ENCODE data around the gene CAPN6. TPM values are rescaled to one million over a fixed set of nuclear protein-coding genes. Genes with fewer than 3 reads are reported as not detected.

The CAPN6 gene
- total RNA-seq, 4 donors from 2014 or later: 0.31 to 1.2 (median 0.42) TPM; not detected in 1

GRCh38 chrX:111254896-111255693 is 15.2 kb downstream of the CAPN6 start:
- Histone ChIP-seq H3K36me3 (no peaks in the 10 kb centered on the region), H3K27me3 (peaks cover 0 to 4% (median 0%) of the 10 kb centered on the region in 3 donors), H3K4me1 (no peaks in the 10 kb centered on the region), H3K27ac (no peak overlapping the region), H3K9me3 (no peaks in the 10 kb centered on the region), H3K4me3 (no peak overlapping the region)
- TF ChIP-seq POLR2A (IDR thresholded peaks at IDR 0.05) (no peak), CTCF (IDR thresholded peaks at IDR 0.05 in 4 of 5, conservative IDR thresholded peaks at IDR 0.05 in 1 of 5) (no peak)
- DNase-seq (no peak), ATAC-seq (no peak)
- intact Hi-C loops (cut with DNase I; ENCODE audit: low total_unique reads): no loop called here
- in situ Hi-C loops (cut with MboI; ENCODE audit: low sequenced_read_pairs in 4 of 4): no loop called here

GRCh38 chrX:111244235-111244750 is 26.0 kb downstream of the CAPN6 start:
- TF ChIP-seq POLR2A (IDR thresholded peaks at IDR 0.05) (no peak), CTCF (IDR thresholded peaks at IDR 0.05 in 4 of 5, conservative IDR thresholded peaks at IDR 0.05 in 1 of 5) (no peak)

DNA sequence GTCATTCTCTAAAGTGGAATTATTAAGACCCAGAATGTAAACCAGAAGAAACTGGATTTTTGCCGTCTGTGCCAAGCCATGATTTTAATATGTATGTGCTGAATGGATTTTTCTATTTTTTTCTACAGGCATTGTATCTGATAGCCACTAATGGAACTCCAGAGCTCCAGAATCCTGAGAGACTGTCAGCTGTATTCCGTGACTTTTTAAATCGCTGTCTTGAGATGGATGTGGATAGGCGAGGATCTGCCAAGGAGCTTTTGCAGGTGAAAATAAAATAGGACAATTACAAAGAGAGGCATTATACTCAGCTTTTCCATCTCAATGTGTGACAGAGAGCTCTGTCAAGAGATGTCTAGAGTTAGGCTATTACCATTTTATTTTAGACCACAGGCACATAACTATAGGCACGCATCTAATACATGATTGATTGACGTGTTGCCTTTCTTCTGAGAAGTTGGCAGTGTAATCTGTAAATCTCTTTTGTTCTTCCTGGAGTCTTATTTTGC is 53.9 kb downstream of the CAPN6 start:
- in situ Hi-C loops (cut with MboI; ENCODE audit: low sequenced_read_pairs in 4 of 4): no loop called here
- H3K27ac ChIP-seq: no peak overlapping the region
- intact Hi-C loops (cut with DNase I; ENCODE audit: low total_unique reads): no loop called here
- H3K4me3 ChIP-seq: no peak overlapping the region
- H3K36me3 ChIP-seq: no peaks in the 10 kb centered on the region
- H3K9me3 ChIP-seq: no peaks in the 10 kb centered on the region
- no peaks in the 10 kb centered on the region for H3K27me3 ChIP-seq
- ATAC-seq: no peak
- no peaks in the 10 kb centered on the region for H3K4me1 ChIP-seq
- no peak for TF ChIP-seq POLR2A (IDR thresholded peaks at IDR 0.05)
- no peak for TF ChIP-seq CTCF (IDR thresholded peaks at IDR 0.05 in 4 of 5, conservative IDR thresholded peaks at IDR 0.05 in 1 of 5)
- no peak for DNase-seq

More at GRCh38 chrX:111244235-111244750, 26.0 kb downstream of the CAPN6 start:
- Histone ChIP-seq H3K27ac (no peak overlapping the region), H3K27me3 (peaks cover 0 to 8% (median 0%) of the 10 kb centered on the region in 3 donors), H3K36me3 (no peaks in the 10 kb centered on the region), H3K4me1 (no peaks in the 10 kb centered on the region), H3K4me3 (no peak overlapping the region), H3K9me3 (no peaks in the 10 kb centered on the region)
- in situ Hi-C loops (cut with MboI; ENCODE audit: low sequenced_read_pairs in 4 of 4): no loop called here
- intact Hi-C loops (cut with DNase I; ENCODE audit: low total_unique reads): no loop called here
- ATAC-seq (no peak), DNase-seq (no peak)

- intact Hi-C loops (cut with DNase I; ENCODE audit: low total_unique reads) (no loop called here), in situ Hi-C loops (cut with MboI; ENCODE audit: low sequenced_read_pairs in 4 of 4) (no loop called here)
- ATAC-seq (no peak), DNase-seq (no peak)
- no peak for TF ChIP-seq CTCF (IDR thresholded peaks at IDR 0.05 in 4 of 5, conservative IDR thresholded peaks at IDR 0.05 in 1 of 5)
- no peak for TF ChIP-seq POLR2A (IDR thresholded peaks at IDR 0.05)
- no peaks in the 10 kb centered on the region for H3K9me3 ChIP-seq
- peaks cover 0 to 3% (median 0%) of the 10 kb centered on the region in 3 donors for H3K27me3 ChIP-seq
- H3K36me3 ChIP-seq: no peaks in the 10 kb centered on the region
- no peak overlapping the region for H3K27ac ChIP-seq
- H3K4me3 ChIP-seq: no peak overlapping the region
- no peaks in the 10 kb centered on the region for H3K4me1 ChIP-seq
Measured at GRCh38 chrX:111207851-111208250, 62.4 kb downstream of the CAPN6 start.

Data from gastrocnemius medialis (tissue), 4 donors.